ENCODE results near the gene SLC35F1. TPM values are rescaled to one million over a fixed set of nuclear protein-coding genes. Genes with fewer than 3 reads are reported as not detected.

SLC35F1 gene
- polyA plus RNA-seq, 1 donor (not counting 4 experiments of a cell fraction or from before 2014, with no cell fraction given), result not detected

GRCh38 chr6:118179048-118179447, 272.0 kb downstream of the SLC35F1 start:
- no peaks in the 10 kb centered on the region for H3K27me3 ChIP-seq (ENCODE audit: control insufficient read depth, extremely low read depth, insufficient read depth, low read length)
- H3K4me1 ChIP-seq (ENCODE audit: control insufficient read depth, extremely low read depth, insufficient read depth, low read length), result no peaks in the 10 kb centered on the region
- no peaks in the 10 kb centered on the region for H3K9me3 ChIP-seq (ENCODE audit: control insufficient read depth, low read depth, low read length)
- H3K4me3 ChIP-seq (ENCODE audit: control insufficient read depth in 2 of 3, extremely low read depth in 1 of 3, insufficient read depth in 2 of 3, low read depth in 1 of 3, low read length in 3 of 3), result no peak overlapping the region
- H3K9ac ChIP-seq (ENCODE audit: control insufficient read depth, extremely low read depth, insufficient read depth, low read length), result no peak overlapping the region
- H4K20me1 ChIP-seq (ENCODE audit: control insufficient read depth, extremely low read depth, insufficient read depth, low read length), result no peaks in the 10 kb centered on the region
- H2AFZ ChIP-seq (ENCODE audit: control insufficient read depth, low read length), result no peak overlapping the region
- H3K79me2 ChIP-seq (ENCODE audit: control insufficient read depth, insufficient read depth, low read length), result no peaks in the 10 kb centered on the region
- FAIRE-seq (no peak), DNase-seq (ENCODE audit: low read depth, low spot score) (no peak)
- TF ChIP-seq CTCF (optimal IDR thresholded peaks at IDR 0.05 in 1 of 3, IDR thresholded peaks at IDR 0.05 in 1 of 3, conservative IDR thresholded peaks at IDR 0.05 in 1 of 3; ENCODE audit: extremely low read depth in 1 of 3, insufficient read depth in 2 of 3, low read length in 3 of 3) (no peak), EZH2 (IDR thresholded peaks at IDR 0.05; ENCODE audit: low read length) (no peak)
- dilution Hi-C loops (cut with MboI; ENCODE audit: extremely low pct_ligation_motif_present, low sequenced_read_pairs), result no loop called here
- H3K27ac ChIP-seq (ENCODE audit: control insufficient read depth, insufficient read depth, low read length), result no peak overlapping the region
- no peaks in the 10 kb centered on the region for H3K36me3 ChIP-seq (ENCODE audit: control insufficient read depth in 2 of 2, extremely low read depth in 1 of 2, insufficient read depth in 2 of 2, low read length in 2 of 2)
- no peak overlapping the region for H3K4me2 ChIP-seq (ENCODE audit: control insufficient read depth, extremely low read depth, insufficient read depth, low read depth, low read length)
- no peaks in the 10 kb centered on the region for H3K9me1 ChIP-seq (ENCODE audit: control insufficient read depth, extremely low read depth, insufficient read depth, low read length)

- Histone ChIP-seq H3K4me3 (ENCODE audit: control insufficient read depth in 2 of 3, extremely low read depth in 1 of 3, insufficient read depth in 2 of 3, low read depth in 1 of 3, low read length in 3 of 3) (no peak overlapping the region), H3K27me3 (ENCODE audit: control insufficient read depth, extremely low read depth, insufficient read depth, low read length) (no peaks in the 10 kb centered on the region), H3K9me3 (ENCODE audit: control insufficient read depth, low read depth, low read length) (no peaks in the 10 kb centered on the region), H3K9me1 (ENCODE audit: control insufficient read depth, extremely low read depth, insufficient read depth, low read length) (no peaks in the 10 kb centered on the region), H4K20me1 (ENCODE audit: control insufficient read depth, extremely low read depth, insufficient read depth, low read length) (no peaks in the 10 kb centered on the region), H2AFZ (ENCODE audit: control insufficient read depth, low read length) (no peak overlapping the region), H3K79me2 (ENCODE audit: control insufficient read depth, insufficient read depth, low read length) (no peaks in the 10 kb centered on the region), H3K27ac (ENCODE audit: control insufficient read depth, insufficient read depth, low read length) (no peak overlapping the region), H3K4me1 (ENCODE audit: control insufficient read depth, extremely low read depth, insufficient read depth, low read length) (no peaks in the 10 kb centered on the region), H3K4me2 (ENCODE audit: control insufficient read depth, extremely low read depth, insufficient read depth, low read depth, low read length) (no peak overlapping the region), H3K36me3 (ENCODE audit: control insufficient read depth in 2 of 2, extremely low read depth in 1 of 2, insufficient read depth in 2 of 2, low read length in 2 of 2) (no peaks in the 10 kb centered on the region), H3K9ac (ENCODE audit: control insufficient read depth, extremely low read depth, insufficient read depth, low read length) (no peak overlapping the region)
- no peak for TF ChIP-seq EZH2 (IDR thresholded peaks at IDR 0.05; ENCODE audit: low read length)
- no peak for TF ChIP-seq CTCF (optimal IDR thresholded peaks at IDR 0.05 in 1 of 3, IDR thresholded peaks at IDR 0.05 in 1 of 3, conservative IDR thresholded peaks at IDR 0.05 in 1 of 3; ENCODE audit: extremely low read depth in 1 of 3, insufficient read depth in 2 of 3, low read length in 3 of 3)
- DNase-seq (ENCODE audit: low read depth, low spot score), result no peak
- no peak for FAIRE-seq
- dilution Hi-C loops (cut with MboI; ENCODE audit: extremely low pct_ligation_motif_present, low sequenced_read_pairs), result no loop called here
Measured at GRCh38 chr6:118186672-118187567, 279.9 kb downstream of the SLC35F1 start.
